Lower leg skin (tissue), 3 donors: ENCODE measurements around the gene HENMT1.
"Not testable (repeated sequence)": the region's sequence is repeated elsewhere in the genome, so short reads cannot be mapped to it uniquely, and the experiment has no call there.

Source experiments
- CTCF ChIP-seq, 3 donors: fragments of 450-650 bp; IDR thresholded peaks; one replicate each; pipeline ENCODE4 v1.5.1; 2016; ENCODE audit warnings: antibody characterized with exemption in 3 of 3, mild to moderate bottlenecking in 3 of 3, moderate library complexity in 2 of 3
- POLR2A ChIP-seq, 2 donors: fragments of 450-650 bp; IDR thresholded peaks; one replicate each; pipeline ENCODE4 v1.6.1; 2016 to 2017; ENCODE audit warnings: antibody characterized with exemption in 2 of 2, mild to moderate bottlenecking in 1 of 2, moderate library complexity in 1 of 2

GRCh38 chr1:108681701-108682100 lies 20.8 kb upstream of the HENMT1 start:
- TF ChIP-seq CTCF, POLR2A (IDR thresholded peaks at IDR 0.05): not testable (repeated sequence)
